ENCODE results near the gene IKZF5.

The IKZF5 gene

GRCh38 chr10:122997864-122998263 is 10.7 kb downstream of the IKZF5 start:
- TF ChIP-seq CTCF (IDR thresholded peaks at IDR 0.05), result no peak
- H3K36me3 ChIP-seq, result peaks cover 54% of the 10 kb centered on the region
- no peak overlapping the region for H3K4me3 ChIP-seq (ENCODE audit: low read depth in 1 of 2, low read length in 1 of 2)
- no peak overlapping the region for H3K27ac ChIP-seq
- H3K4me1 ChIP-seq (ENCODE audit: control insufficient read depth in 1 of 2, insufficient read depth in 1 of 2, low read depth in 1 of 2, low read length in 1 of 2), result no peaks in the 10 kb centered on the region
- H3K9me3 ChIP-seq, result no peaks in the 10 kb centered on the region
- H3K27me3 ChIP-seq, result no peaks in the 10 kb centered on the region

- TF ChIP-seq CTCF (IDR thresholded peaks at IDR 0.05), result no peak
- H3K4me3 ChIP-seq (ENCODE audit: low read depth in 1 of 2, low read length in 1 of 2), result no peak overlapping the region
- no peaks in the 10 kb centered on the region for H3K4me1 ChIP-seq (ENCODE audit: control insufficient read depth in 1 of 2, insufficient read depth in 1 of 2, low read depth in 1 of 2, low read length in 1 of 2)
- no peak overlapping the region for H3K27ac ChIP-seq
- H3K9me3 ChIP-seq, result no peaks in the 10 kb centered on the region
- H3K36me3 ChIP-seq, result peaks cover 59% of the 10 kb centered on the region
- H3K27me3 ChIP-seq, result no peaks in the 10 kb centered on the region
Observed at GRCh38 chr10:122995936-122996335, 12.7 kb downstream of the IKZF5 start.

- no peaks in the 10 kb centered on the region for H3K27me3 ChIP-seq
- H3K36me3 ChIP-seq, result peaks cover 59% of the 10 kb centered on the region
- no peaks in the 10 kb centered on the region for H3K4me1 ChIP-seq (ENCODE audit: control insufficient read depth in 1 of 2, insufficient read depth in 1 of 2, low read depth in 1 of 2, low read length in 1 of 2)
- no peaks in the 10 kb centered on the region for H3K9me3 ChIP-seq
- no peak overlapping the region for H3K27ac ChIP-seq
- no peak for TF ChIP-seq CTCF (IDR thresholded peaks at IDR 0.05)
- H3K4me3 ChIP-seq (ENCODE audit: low read depth in 1 of 2, low read length in 1 of 2), result no peak overlapping the region
Observed at GRCh38 chr10:122993797-122994336, 14.7 kb downstream of the IKZF5 start.

GRCh38 chr10:122992031-122992585 is 16.5 kb downstream of the IKZF5 start:
- TF ChIP-seq CTCF (IDR thresholded peaks at IDR 0.05), result no peak
- no peaks in the 10 kb centered on the region for H3K9me3 ChIP-seq
- peaks cover 46% of the 10 kb centered on the region for H3K36me3 ChIP-seq

GRCh38 chr10:122990278-122990677 is 18.3 kb downstream of the IKZF5 start:
- Histone ChIP-seq H3K27me3 (no peaks in the 10 kb centered on the region), H3K9me3 (no peaks in the 10 kb centered on the region), H3K4me1 (ENCODE audit: control insufficient read depth in 1 of 2, insufficient read depth in 1 of 2, low read depth in 1 of 2, low read length in 1 of 2) (no peaks in the 10 kb centered on the region), H3K4me3 (ENCODE audit: low read depth in 1 of 2, low read length in 1 of 2) (no peak overlapping the region), H3K27ac (no peak overlapping the region), H3K36me3 (peaks cover 29% of the 10 kb centered on the region)
- TF ChIP-seq CTCF (IDR thresholded peaks at IDR 0.05), result no peak

More at GRCh38 chr10:122992031-122992585, 16.5 kb downstream of the IKZF5 start:
- no peaks in the 10 kb centered on the region for H3K27me3 ChIP-seq
- no peaks in the 10 kb centered on the region for H3K4me1 ChIP-seq (ENCODE audit: control insufficient read depth in 1 of 2, insufficient read depth in 1 of 2, low read depth in 1 of 2, low read length in 1 of 2)
- no peak overlapping the region for H3K27ac ChIP-seq
- H3K4me3 ChIP-seq (ENCODE audit: low read depth in 1 of 2, low read length in 1 of 2), result no peak overlapping the region
